HPDE6-E6E7 (cell line): ENCODE measurements around the gene MPHOSPH10.
"Not testable (repeated sequence)": the region's sequence is repeated elsewhere in the genome, so short reads cannot be mapped to it uniquely, and the experiment has no call there.

ENCODE experiments used
- DNase-seq: peaks from one replicate; pipeline ENCODE4 v3.0.0; 2011; ENCODE audit warnings: missing footprints; ENCODE audit errors: extremely low spot score

The MPHOSPH10 gene

DNA sequence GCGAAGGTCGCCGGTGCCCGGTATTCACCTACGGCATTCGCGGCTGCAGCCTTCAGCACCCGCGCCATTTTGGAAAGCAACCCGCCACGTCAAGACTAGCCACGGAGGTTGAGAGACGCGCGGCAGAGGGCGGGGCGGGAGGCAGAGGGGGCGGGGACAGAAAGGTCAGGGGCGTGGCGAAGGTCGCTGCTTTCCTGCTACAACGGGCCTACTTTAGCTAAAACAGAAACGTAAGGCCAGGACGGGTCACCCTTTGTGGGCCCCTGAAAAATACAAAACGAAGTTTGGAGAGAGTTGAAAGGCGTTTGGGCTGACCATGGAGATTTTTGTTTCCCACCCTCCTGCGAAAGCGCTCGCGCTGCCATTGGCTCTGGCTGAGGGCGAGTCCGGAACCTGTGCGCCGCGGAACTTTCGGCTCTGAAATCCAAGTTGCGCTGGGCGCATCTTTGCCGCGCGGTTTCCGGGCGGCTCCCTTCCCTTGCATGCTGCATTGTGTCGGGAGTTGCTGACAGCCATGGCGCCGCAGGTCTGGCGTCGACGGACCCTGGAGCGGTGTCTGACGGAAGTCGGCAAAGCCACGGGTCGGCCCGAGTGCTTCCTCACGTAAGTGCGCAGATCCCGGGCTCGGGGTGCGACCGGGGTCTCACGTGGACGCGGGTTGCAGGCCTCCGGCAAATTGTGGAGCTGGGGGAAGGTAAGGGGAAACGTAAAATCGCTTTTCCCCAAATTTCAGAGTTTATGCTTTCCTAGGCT lies at the start of gene MPHOSPH10, which contains the start of gene MCEE:
TSS of gene MPHOSPH10 (plus strand) at position 483 of the 753 bp plus-strand sequence. CDS start at position 515, 32 bp downstream.
TSS of gene MCEE (minus strand) at position 78 of the 753 bp plus-strand sequence. CDS start at position 68, 10 bp downstream.
- DNase-seq = peak; percentile 84

GRCh38 chr2:71082402-71083252 lies 47.8 kb upstream of the MPHOSPH10 start:
- no peak for DNase-seq

GRCh38 chr2:71083297-71083696 lies 47.1 kb upstream of the MPHOSPH10 start:
- DNase-seq = not testable (repeated sequence)

- DNase-seq = not testable (repeated sequence)
Observed at GRCh38 chr2:71083752-71084312, 46.6 kb upstream of the MPHOSPH10 start.

- not testable (repeated sequence) for DNase-seq
Observed at GRCh38 chr2:71085325-71086003, 45.0 kb upstream of the MPHOSPH10 start.

GRCh38 chr2:71089475-71089874 lies 41.0 kb upstream of the MPHOSPH10 start:
- DNase-seq = not testable (repeated sequence)

DNA sequence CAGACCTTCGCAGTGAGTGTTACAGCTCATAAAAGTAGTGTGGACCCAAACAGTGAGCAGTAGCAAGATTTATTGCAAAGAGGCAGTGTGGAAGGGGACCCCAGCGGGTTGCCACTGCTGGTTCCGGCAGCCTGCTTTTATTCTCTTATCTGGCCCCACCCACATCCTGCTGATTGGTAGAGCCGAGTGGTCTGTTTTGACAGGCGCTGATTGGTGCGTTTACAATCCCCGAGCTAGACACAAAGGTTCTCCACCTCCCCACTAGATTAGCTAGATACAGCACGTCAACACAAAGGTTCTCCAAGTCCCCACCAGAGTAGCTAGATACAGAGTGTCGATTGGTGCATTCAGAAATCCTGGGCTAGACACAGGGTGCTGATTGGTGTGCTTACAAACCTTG lies 38.6 kb upstream of the MPHOSPH10 start:
- DNase-seq = not testable (repeated sequence)

DNA sequence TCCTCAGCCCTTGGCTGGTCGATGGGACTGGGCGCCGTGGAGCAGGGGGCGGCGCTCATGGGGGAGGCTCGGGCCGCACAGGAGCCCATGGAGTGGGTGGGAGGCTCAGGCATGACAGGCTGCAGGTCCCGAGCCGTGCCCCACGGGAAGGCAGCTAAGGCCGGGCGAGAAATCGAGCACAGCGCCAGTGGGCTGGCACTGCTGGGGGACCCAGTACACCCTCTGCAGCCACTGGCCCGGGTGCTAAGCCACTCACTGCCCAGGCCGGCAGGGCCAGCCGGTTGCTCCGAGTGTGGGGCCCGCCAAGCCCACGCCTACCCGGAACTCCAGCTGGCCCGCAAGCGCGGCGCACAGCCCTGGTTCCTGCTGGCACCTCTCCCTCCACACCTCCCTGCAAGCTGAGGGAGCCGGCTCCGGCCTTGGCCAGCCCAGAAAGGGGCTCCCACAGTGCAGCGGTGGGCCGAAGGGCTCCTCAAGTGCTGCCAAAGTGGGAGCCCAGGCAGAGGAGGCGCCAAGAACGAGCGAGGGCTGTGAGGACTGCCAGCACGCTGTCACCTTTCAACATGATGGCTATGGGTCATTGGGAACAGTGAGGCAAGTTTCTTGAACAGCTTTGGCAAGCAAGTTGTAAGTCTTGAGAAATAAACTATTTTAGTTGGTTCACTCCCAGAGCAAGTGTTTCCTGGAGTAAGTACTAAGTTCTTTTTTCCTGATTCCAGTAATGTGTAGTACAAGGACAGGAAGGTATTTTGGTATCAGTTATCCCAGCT lies 37.8 kb upstream of the MPHOSPH10 start:
- not testable (repeated sequence) for DNase-seq

- peak; percentile 70 for DNase-seq
Observed at GRCh38 chr2:71100195-71100964, 30.1 kb upstream of the MPHOSPH10 start.

DNA sequence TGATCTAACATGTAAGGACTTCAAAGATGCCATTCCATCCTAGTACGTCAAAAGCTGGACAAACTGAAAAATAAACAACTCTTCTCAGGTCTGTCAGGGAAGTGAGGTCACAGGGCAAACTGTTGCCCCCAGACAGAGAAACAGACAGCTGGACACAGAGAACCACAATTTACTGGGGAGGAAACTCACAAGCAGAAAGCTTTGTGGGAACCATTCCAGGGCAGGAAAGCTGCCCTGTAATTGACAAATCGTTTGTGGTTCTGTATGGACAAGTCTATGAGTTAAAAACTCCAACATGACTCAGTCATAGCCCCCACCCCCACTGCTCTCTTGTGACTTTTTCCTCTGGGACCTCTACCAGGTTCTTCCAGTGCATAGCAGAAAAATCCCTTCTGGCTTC lies 28.8 kb upstream of the MPHOSPH10 start:
- DNase-seq = no peak

DNA sequence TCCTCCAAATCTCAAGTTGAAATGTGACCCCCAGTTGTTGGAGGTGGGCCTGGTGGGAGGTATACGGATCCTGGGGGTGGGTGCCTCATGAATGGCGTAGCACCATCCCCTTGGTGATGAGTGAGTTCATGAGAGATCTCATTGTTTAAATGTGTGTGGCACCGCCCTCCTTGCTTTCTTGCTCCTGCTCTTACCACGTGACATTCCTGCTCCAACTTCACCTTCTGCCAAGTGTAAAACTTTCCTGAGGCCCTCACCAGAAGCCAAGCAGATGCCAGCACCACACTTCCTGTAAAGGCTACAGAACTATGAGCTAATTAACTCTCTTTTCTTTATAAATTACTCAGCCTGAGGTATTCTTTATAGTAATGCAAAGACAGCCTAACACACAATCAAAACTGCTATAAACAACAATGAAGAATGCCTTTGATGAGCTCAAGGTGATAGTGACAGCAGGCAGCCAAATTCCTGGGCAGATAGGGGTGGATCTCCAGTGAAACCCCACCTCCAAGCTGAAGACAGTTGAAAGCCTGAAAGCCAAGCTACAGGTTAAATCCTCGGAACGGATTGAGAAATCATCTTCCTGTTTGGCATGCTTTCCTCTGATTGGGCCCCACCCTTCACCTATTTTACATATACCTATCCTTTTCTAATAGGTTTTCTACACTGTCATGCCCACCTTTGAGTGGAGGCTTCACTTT lies 27.3 kb upstream of the MPHOSPH10 start:
- DNase-seq = no peak

GRCh38 chr2:71103809-71104208 lies 26.6 kb upstream of the MPHOSPH10 start:
- no peak for DNase-seq

DNA sequence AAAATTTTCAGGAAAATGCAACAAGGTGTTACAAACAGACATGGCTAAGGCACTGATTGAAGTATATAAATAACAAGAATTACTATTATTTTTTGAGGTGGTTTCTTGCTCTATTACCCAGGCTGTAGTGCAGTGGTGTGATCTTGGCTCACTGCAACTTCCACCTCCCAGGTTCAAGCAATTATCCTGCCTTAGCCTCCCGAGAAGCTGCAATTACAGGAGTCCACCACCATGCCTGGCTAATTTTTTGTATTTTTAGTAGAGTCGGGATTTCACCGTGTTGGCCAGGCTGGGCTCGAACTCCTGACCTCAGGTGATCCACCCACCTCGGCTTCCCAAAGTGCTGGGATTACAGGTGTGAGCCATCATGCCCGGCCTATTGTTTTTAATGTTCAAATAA lies 24.0 kb upstream of the MPHOSPH10 start:
- DNase-seq = not testable (repeated sequence)

- DNase-seq = no peak
Observed at GRCh38 chr2:71108091-71108490, 22.3 kb upstream of the MPHOSPH10 start.

DNA sequence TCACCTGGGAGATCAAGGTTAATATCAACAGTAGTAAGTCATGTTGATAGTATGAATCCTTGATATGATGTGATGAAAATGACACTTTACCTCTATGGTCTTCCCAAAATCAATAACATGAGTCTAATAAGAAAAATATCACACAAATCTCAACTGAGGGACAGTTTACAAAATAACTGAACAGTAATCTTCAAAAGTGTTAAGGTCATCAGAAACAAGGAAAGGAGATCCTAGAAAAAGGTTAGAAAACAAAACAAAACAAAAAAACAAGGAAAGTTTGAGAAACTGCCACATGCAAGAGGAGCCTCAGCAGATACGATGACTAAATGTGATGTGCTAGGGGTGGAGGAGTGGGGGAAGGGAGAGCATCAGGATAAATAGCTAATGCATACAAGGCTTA lies 16.6 kb upstream of the MPHOSPH10 start:
- no peak for DNase-seq

DNA sequence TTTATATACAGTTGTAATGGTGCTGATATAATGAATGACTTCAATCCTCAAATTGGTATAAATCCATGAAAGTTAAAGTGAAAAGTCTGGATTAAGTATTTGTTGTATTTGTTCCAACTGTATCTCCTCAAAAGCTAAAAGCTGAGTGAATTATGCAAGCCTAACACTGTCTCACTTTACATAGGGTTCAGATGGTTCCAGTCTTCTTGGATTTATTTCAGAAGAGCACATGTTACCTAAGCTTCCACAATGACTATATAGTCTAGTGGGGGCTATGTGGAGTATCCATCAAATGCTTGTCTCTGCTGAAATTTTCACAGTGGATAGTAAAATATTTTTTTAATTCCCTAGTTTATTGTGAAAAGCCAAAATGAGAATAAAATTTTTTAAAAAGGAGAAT lies 13.4 kb upstream of the MPHOSPH10 start:
- no peak for DNase-seq

- DNase-seq = no peak
Observed at GRCh38 chr2:71120195-71120594, 10.2 kb upstream of the MPHOSPH10 start.

GRCh38 chr2:71121479-71121878 lies 9.0 kb upstream of the MPHOSPH10 start:
- no peak for DNase-seq
